GM12875 (cell line): Measurements from ENCODE around the gene PBXIP1.

Source experiments
- H3K4me3 ChIP-seq: one replicate; pipeline ENCODE4 v1.5.1; 2011; ENCODE audit warnings: low read depth, low read length, control low read depth
- CTCF ChIP-seq: IDR thresholded peaks from 2 replicates; pipeline ENCODE4 v1.5.1; 2011; ENCODE audit warnings: low read depth, mild to moderate bottlenecking, control low read depth, inconsistent platforms, low read length, moderate library complexity, borderline replicate concordance; ENCODE audit not compliant: insufficient read depth

PBXIP1 gene

GRCh38 chr1:154955718-154956543, at the start of gene PBXIP1:
Gene PBXIP1, minus strand, starts transcription at chr1:154956099. Its CDS starts 2,378 bp downstream, at chr1:154953721.
- H3K4me3 ChIP-seq = peak within 1 kb of the TSS; percentile 67
- TF ChIP-seq CTCF = no peak

GRCh38 chr1:155005076-155006011, 49.4 kb upstream of the PBXIP1 start:
- peak overlapping the region; percentile 94 for H3K4me3 ChIP-seq
- no peak for TF ChIP-seq CTCF

- peak overlapping the region; percentile 94 for H3K4me3 ChIP-seq
- TF ChIP-seq CTCF = no peak
Observed at GRCh38 chr1:155004352-155005075, 48.6 kb upstream of the PBXIP1 start.

GRCh38 chr1:155003766-155004351, 48.0 kb upstream of the PBXIP1 start:
- no peak for TF ChIP-seq CTCF
- peak overlapping the region; percentile 94 for H3K4me3 ChIP-seq

GRCh38 chr1:155003227-155003765, 47.4 kb upstream of the PBXIP1 start:
- H3K4me3 ChIP-seq = peak overlapping the region; percentile 94
- no peak for TF ChIP-seq CTCF
